K562 (cell line): Measurements from ENCODE around the gene CYP2A6. TPM values are rescaled to one million over a fixed set of nuclear protein-coding genes. Genes with fewer than 3 reads are reported as not detected.

ENCODE experiments used
- BDP1 ChIP-seq: IDR thresholded peaks from 3 replicates; pipeline ENCODE4 v1.6.1; 2011; ENCODE audit not compliant: insufficient read length, insufficient read depth
- BHLHE40 ChIP-seq: IDR thresholded peaks from 2 replicates; pipeline ENCODE4 v1.6.1; 2011; ENCODE audit warnings: low read length, improper control_type of control experiment
- CSDE1 ChIP-seq, 2 experiments: fragments of 450-650 bp; IDR thresholded peaks; 2 replicates each; pipeline ENCODE4 v1.6.1; 2016; ENCODE audit warnings: mild to moderate bottlenecking in 1 of 2
- DACH1 ChIP-seq: fragments of 450-650 bp; IDR thresholded peaks from 2 replicates; pipeline ENCODE4 v1.6.1; 2018; ENCODE audit not compliant: partially characterized antibody
- ELF2 ChIP-seq: fragments of 250-450 bp; sonication (Bioruptor Pico); IDR thresholded peaks from 2 replicates; pipeline ENCODE4 v1.5.0; 2021; ENCODE audit warnings: mild to moderate bottlenecking
- GATA2 ChIP-seq: sonication (generic); formaldehyde crosslinking; IDR thresholded peaks from 2 replicates; pipeline ENCODE4 v1.4.0; 2020; ENCODE audit warnings: mild to moderate bottlenecking, missing genetic modification reagents
- GMEB1 ChIP-seq: fragments of 250-450 bp; sonication (Bioruptor Pico); IDR thresholded peaks from 2 replicates; pipeline ENCODE4 v1.4.0; 2020; ENCODE audit warnings: mild to moderate bottlenecking
- HNRNPLL ChIP-seq: fragments of 200-400 bp; formaldehyde crosslinking; IDR thresholded peaks from 2 replicates; pipeline ENCODE4 v1.6.1; 2017; ENCODE audit warnings: low read length, low read depth, mild to moderate bottlenecking; ENCODE audit not compliant: poor library complexity, severe bottlenecking
- MBD2 ChIP-seq: sonication (generic); IDR thresholded peaks from 2 replicates; pipeline ENCODE4 v1.6.1; 2016; ENCODE audit warnings: low read depth, borderline replicate concordance
- NCOA1 ChIP-seq: fragments of 450-650 bp; IDR thresholded peaks from 2 replicates; pipeline ENCODE4 v1.6.1; 2016; ENCODE audit warnings: low read depth
- PHTF2 ChIP-seq: fragments of 250-450 bp; sonication (Bioruptor Pico); IDR thresholded peaks from 2 replicates; pipeline ENCODE4 v1.5.0; 2021; ENCODE audit warnings: mild to moderate bottlenecking
- SMAD3 ChIP-seq: fragments of 450-650 bp; formaldehyde crosslinking; conservative IDR thresholded peaks from 2 replicates; pipeline ENCODE4 v1.4.0; 2020; ENCODE audit warnings: mild to moderate bottlenecking
- SMARCE1 ChIP-seq: fragments of 450-650 bp; IDR thresholded peaks from 2 replicates; pipeline ENCODE4 v1.7.1; 2016; ENCODE audit warnings: mild to moderate bottlenecking
- SRF ChIP-seq, 2 experiments: fragments of 250-450, 450-650 bp in 1 of 2; sonication (Bioruptor Pico) in 1 of 2; sonication (generic) in 1 of 2; formaldehyde crosslinking; IDR thresholded peaks; 2 replicates each; pipeline versions ENCODE4 v1.5.0 to v1.5.1; 2020 to 2022; ENCODE audit warnings: mild to moderate bottlenecking in 1 of 2, missing genetic modification reagents in 1 of 2
- YY1 ChIP-seq, 3 experiments: IDR thresholded peaks; 2 replicates each; pipeline ENCODE4 v1.6.1; 2011; ENCODE audit warnings: low read length in 2 of 3, mild to moderate bottlenecking in 2 of 3, moderate library complexity in 2 of 3, borderline replicate concordance in 1 of 3, control low read depth in 1 of 3, low read depth in 1 of 3; ENCODE audit not compliant: insufficient read depth in 3 of 3, insufficient replicate concordance in 2 of 3, control insufficient read depth in 1 of 3, insufficient read length in 1 of 3; ENCODE audit errors: extremely low read depth in 1 of 3
- ZNF197 ChIP-seq: fragments of 200-800 bp; sonication (Bioruptor generic); IDR thresholded peaks from 2 replicates; pipeline ENCODE4 v1.6.1; 2016; ENCODE audit warnings: low read depth, missing genetic modification characterization, missing compliant biosample characterization
- ZNF23 ChIP-seq: fragments of 250-450 bp; sonication (Bioruptor Pico); IDR thresholded peaks from 2 replicates; pipeline ENCODE4 v1.4.0; 2020; ENCODE audit warnings: mild to moderate bottlenecking
- polyA plus RNA-seq, 8 experiments: library from polyadenylated mRNA; depleted of rRNA in 4 of 8; stranded (reverse) in 5 of 8; unstranded in 3 of 8; fragments of >200 nt; fragmentation: Nextera tagmentation in 2 of 8; fragmentation: Illumina TruSeq in 1 of 8; extraction: Ambion mirVana in 2 of 8; extraction: Trizol in 1 of 8; gene quantifications; 2 replicates each; pipeline versions ENCODE4 v1.2.1 to v1.2.3, GENCODE V29; 2011 to 2014; ENCODE audit warnings: inconsistent platforms in 1 of 8, missing spikeins in 1 of 8
- total RNA-seq, 7 experiments: library from RNA; depleted of rRNA in 6 of 7; stranded (reverse); fragments of >200 nt in 6 of 7; fragmentation: Illumina TruSeq in 2 of 7; extraction: Trizol in 2 of 7; gene quantifications; 2 replicates each; pipeline versions ENCODE4 v1.2.1 to v1.2.3, GENCODE V29; 2011 to 2021; ENCODE audit warnings: low replicate concordance in 1 of 7
- TF ChIP-seq, protein P1 (sequence below), 3 experiments: fragments of 200-800 bp in 1 of 3; fragments of 250-450 bp in 1 of 3; fragments of 450-650 bp in 1 of 3; sonication (Bioruptor Pico) in 1 of 3; sonication (Bioruptor generic) in 1 of 3; formaldehyde crosslinking in 1 of 3; IDR thresholded peaks; 2 replicates each; pipeline versions ENCODE4 v1.6.1 to v1.8.0; 2016 to 2022; ENCODE audit warnings: mild to moderate bottlenecking in 2 of 3, missing genetic modification characterization in 2 of 3, missing compliant biosample characterization in 1 of 3, moderate library complexity in 1 of 3

CYP2A6 gene
- total and polyA plus RNA-seq, 9 of the 15 experiments (the other 6 are each of a cell fraction or from before 2014, with no cell fraction given), result 0.31 TPM; not detected in 8

GRCh38 chr19:40797963-40798682 lies 52.1 kb downstream of the CYP2A6 start (continued):
- TF ChIP-seq, protein P1, sequence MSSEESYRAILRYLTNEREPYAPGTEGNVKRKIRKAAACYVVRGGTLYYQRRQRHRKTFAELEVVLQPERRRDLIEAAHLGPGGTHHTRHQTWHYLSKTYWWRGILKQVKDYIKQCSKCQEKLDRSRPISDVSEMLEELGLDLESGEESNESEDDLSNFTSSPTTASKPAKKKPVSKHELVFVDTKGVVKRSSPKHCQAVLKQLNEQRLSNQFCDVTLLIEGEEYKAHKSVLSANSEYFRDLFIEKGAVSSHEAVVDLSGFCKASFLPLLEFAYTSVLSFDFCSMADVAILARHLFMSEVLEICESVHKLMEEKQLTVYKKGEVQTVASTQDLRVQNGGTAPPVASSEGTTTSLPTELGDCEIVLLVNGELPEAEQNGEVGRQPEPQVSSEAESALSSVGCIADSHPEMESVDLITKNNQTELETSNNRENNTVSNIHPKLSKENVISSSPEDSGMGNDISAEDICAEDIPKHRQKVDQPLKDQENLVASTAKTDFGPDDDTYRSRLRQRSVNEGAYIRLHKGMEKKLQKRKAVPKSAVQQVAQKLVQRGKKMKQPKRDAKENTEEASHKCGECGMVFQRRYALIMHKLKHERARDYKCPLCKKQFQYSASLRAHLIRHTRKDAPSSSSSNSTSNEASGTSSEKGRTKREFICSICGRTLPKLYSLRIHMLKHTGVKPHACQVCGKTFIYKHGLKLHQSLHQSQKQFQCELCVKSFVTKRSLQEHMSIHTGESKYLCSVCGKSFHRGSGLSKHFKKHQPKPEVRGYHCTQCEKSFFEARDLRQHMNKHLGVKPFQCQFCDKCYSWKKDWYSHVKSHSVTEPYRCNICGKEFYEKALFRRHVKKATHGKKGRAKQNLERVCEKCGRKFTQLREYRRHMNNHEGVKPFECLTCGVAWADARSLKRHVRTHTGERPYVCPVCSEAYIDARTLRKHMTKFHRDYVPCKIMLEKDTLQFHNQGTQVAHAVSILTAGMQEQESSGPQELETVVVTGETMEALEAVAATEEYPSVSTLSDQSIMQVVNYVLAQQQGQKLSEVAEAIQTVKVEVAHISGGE (CRISPR knock-in tag; IDR thresholded peaks at IDR 0.05), result peak in 1 of 3 experiments; percentile 61; a peak in 1 of 6 replicates
- TF ChIP-seq ZNF23 (no peak), HNRNPLL (no peak), YY1 (IDR thresholded peaks at IDR 0.05; ENCODE audit: borderline replicate concordance in 1 of 3, control insufficient read depth in 1 of 3, extremely low read depth in 1 of 3, insufficient read depth in 3 of 3, insufficient read length in 1 of 3, insufficient replicate concordance in 2 of 3, low read depth in 1 of 3, low read length in 2 of 3) (peak in 1 of 3 experiments; percentile 56), DACH1 (no peak), ZNF197 (no peak), CSDE1 (IDR thresholded peaks at IDR 0.05) (no peak), NCOA1 (peak; percentile 65; the same call in 1 of the 2 replicates), BHLHE40 (peak; percentile 71), PHTF2 (CRISPR knock-in tag) (no peak), SMARCE1 (0 out of 2 replicates have a peak, but pooled peaks have one; percentile 73), GATA2 (CRISPR knock-in tag) (0 out of 2 replicates have a peak, but pooled peaks have one; percentile 30), ELF2 (CRISPR knock-in tag) (no peak), GMEB1 (CRISPR knock-in tag) (no peak), BDP1 (no peak), SMAD3 (CRISPR knock-in tag) (no peak), MBD2 (no peak), SRF (CRISPR knock-in tag; IDR thresholded peaks at IDR 0.05) (no peak)
